Endothelial cell of umbilical vein (primary cell): ENCODE results near the gene AP4B1. TPM values are rescaled to one million over a fixed set of nuclear protein-coding genes. Genes with fewer than 3 reads are reported as not detected.

Experiments used
- BruUV-seq: library from RNA; stranded (reverse); fragments of 400-500 nt; replicated peaks from 2 replicates; lab custom pipeline; 2021; lab: Mats Ljungman, UMichigan
- CTCF ChIA-PET: fragments of 300-600, 350-600 bp; sonication (Branson Sonifier 250); formaldehyde crosslinking; loops from one replicate; lab custom pipeline; 2021; ENCODE audit warnings: antibody characterized with exemption, inconsistent platforms; lab: Charles Lee
- POLR2A ChIA-PET: fragments of 300-600, 350-600 bp; sonication (Branson Sonifier 250); formaldehyde crosslinking; loops from one replicate; lab custom pipeline; 2021; ENCODE audit warnings: antibody characterized with exemption, inconsistent platforms; lab: Charles Lee
- DNase-seq: peaks from one replicate; pipeline ENCODE4 v3.0.0-alpha.2; 2011; ENCODE audit warnings: low read depth, low spot score
- FAIRE-seq: peaks from 2 replicates; lab custom pipeline; 2011; peaks lifted over from hg19 to GRCh38; lab: Jason Lieb, UNC
- H2AFZ ChIP-seq: 2 replicates; pipeline ENCODE4 v1.6.0; 2012; ENCODE audit warnings: low read depth, low read length, control low read depth, inconsistent platforms
- H3K27ac ChIP-seq: 2 replicates; pipeline ENCODE4 v1.5.1; 2011; ENCODE audit warnings: low read depth, mild to moderate bottlenecking, control low read depth, low read length, moderate library complexity; ENCODE audit not compliant: insufficient read depth
- H3K27me3 ChIP-seq, 2 experiments: 2 replicates each; pipeline versions ENCODE4 v1.6.0 to v1.6.1; 2011; ENCODE audit warnings: low read length in 2 of 2, mixed read lengths in 1 of 2; ENCODE audit not compliant: control insufficient read depth in 2 of 2, insufficient read depth in 2 of 2
- H3K36me3 ChIP-seq, 2 experiments: 2 replicates in 1 of 2; 3 replicates in 1 of 2; pipeline ENCODE4 v1.5.1; 2011; ENCODE audit warnings: low read length in 2 of 2, mild to moderate bottlenecking in 1 of 2, moderate library complexity in 1 of 2; ENCODE audit not compliant: control insufficient read depth in 2 of 2, insufficient read depth in 2 of 2; ENCODE audit errors: extremely low read depth in 1 of 2
- H3K4me1 ChIP-seq: 3 replicates; pipeline ENCODE4 v1.5.1; 2011; ENCODE audit warnings: mild to moderate bottlenecking, low read length; ENCODE audit not compliant: control insufficient read depth, insufficient read depth; ENCODE audit errors: extremely low read depth
- H3K4me2 ChIP-seq: 2 replicates; pipeline ENCODE4 v1.6.1; 2011; ENCODE audit warnings: low read length, control low read depth, mixed read lengths; ENCODE audit not compliant: insufficient read depth
- H3K4me3 ChIP-seq, 3 experiments: fragments of 200-600 bp in 1 of 3; sonication (generic), shearing (Covaris generic) in 1 of 3; replicated peaks in 1 of 3; 2 replicates each; pipeline ENCODE4 v1.5.1; 2011 to 2016; ENCODE audit warnings: control low read depth in 3 of 3, low read length in 3 of 3, mild to moderate bottlenecking in 2 of 3, inconsistent platforms in 1 of 3, low read depth in 1 of 3, moderate library complexity in 1 of 3; ENCODE audit not compliant: insufficient read depth in 1 of 3
- H3K79me2 ChIP-seq: 2 replicates; pipeline ENCODE4 v1.6.0; 2012; ENCODE audit warnings: low read length, inconsistent platforms; ENCODE audit not compliant: control insufficient read depth, insufficient read depth
- H3K9ac ChIP-seq: replicated peaks from 2 replicates; pipeline ENCODE3; 2011; ENCODE audit warnings: low read length, control low read depth; ENCODE audit not compliant: insufficient read depth; ENCODE audit errors: extremely low read depth
- H3K9me1 ChIP-seq: replicated peaks from 3 replicates; pipeline ENCODE4 v1.6.0; 2011; ENCODE audit warnings: mild to moderate bottlenecking, low read length; ENCODE audit not compliant: control insufficient read depth, insufficient read depth; ENCODE audit errors: extremely low read depth
- H3K9me3 ChIP-seq: replicated peaks from 2 replicates; pipeline ENCODE4 v1.5.1; 2012; ENCODE audit warnings: low read length, inconsistent platforms; ENCODE audit not compliant: control insufficient read depth, insufficient read depth
- H4K20me1 ChIP-seq: replicated peaks from 2 replicates; pipeline ENCODE3; 2011; ENCODE audit warnings: mild to moderate bottlenecking, low read length; ENCODE audit not compliant: control insufficient read depth, insufficient read depth; ENCODE audit errors: extremely low read depth
- EZH2 ChIP-seq: IDR thresholded peaks from 2 replicates; pipeline ENCODE4 v1.6.1; 2012; ENCODE audit warnings: borderline replicate concordance, low read depth, mild to moderate bottlenecking, moderate library complexity, low read length, inconsistent platforms; ENCODE audit not compliant: severe bottlenecking
- FOS ChIP-seq: IDR thresholded peaks from 2 replicates; pipeline ENCODE4 v1.6.1; 2011; ENCODE audit warnings: mild to moderate bottlenecking, low read length, moderate library complexity, borderline replicate concordance; ENCODE audit not compliant: insufficient read depth
- GATA2 ChIP-seq: IDR thresholded peaks from 2 replicates; pipeline ENCODE4 v1.7.0; 2011; ENCODE audit warnings: low read depth, mild to moderate bottlenecking, moderate library complexity, mixed read lengths, low read length; ENCODE audit not compliant: insufficient read length, insufficient read depth
- JUN ChIP-seq: IDR thresholded peaks from 2 replicates; pipeline ENCODE4 v1.6.1; 2011; ENCODE audit warnings: borderline replicate concordance, low read depth; ENCODE audit not compliant: insufficient read length, insufficient read depth
- MAX ChIP-seq: IDR thresholded peaks from 2 replicates; pipeline ENCODE4 v1.6.1; 2011; ENCODE audit not compliant: insufficient read depth, insufficient read length
- MYC ChIP-seq: IDR thresholded peaks from one replicate; pipeline ENCODE4 v1.6.1; 2011; ENCODE audit warnings: mild to moderate bottlenecking, low read depth, low read length
- POLR2A ChIP-seq: IDR thresholded peaks from 2 replicates; pipeline ENCODE4 v1.6.1; 2012; ENCODE audit warnings: low read depth, mild to moderate bottlenecking, control low read depth, low read length
- POLR2AphosphoS5 ChIP-seq: IDR thresholded peaks from 2 replicates; pipeline ENCODE4 v1.6.1; 2012; ENCODE audit warnings: low read depth, mild to moderate bottlenecking, control low read depth, low read length, moderate library complexity; ENCODE audit not compliant: insufficient read depth
- dilution Hi-C: fragments of 300-500 bp; cut with MboI; formaldehyde crosslinking; loops from one replicate; pipeline ENCODE4 v1.15.0; 2019; ENCODE audit warnings: low sequenced_read_pairs; ENCODE audit not compliant: extremely low pct_ligation_motif_present
- intact Hi-C: fragments of 100-400 bp; cut with micrococcal nuclease; formaldehyde crosslinking; loops from one replicate; pipeline ENCODE4 v1.10.0; 2022
- polyA plus RNA-seq, 4 experiments: library from polyadenylated mRNA; depleted of rRNA in 3 of 4; stranded (reverse) in 3 of 4; unstranded in 1 of 4; fragments of >200 nt; gene quantifications; 2 replicates each; pipeline versions ENCODE4 v1.2.1 to v1.2.3, GENCODE V29; 2011 to 2012; ENCODE audit warnings: missing spikeins in 1 of 4
- total RNA-seq: library from RNA; stranded (reverse); gene quantifications from 2 replicates; pipeline ENCODE4 v1.2.3, GENCODE V29; 2021

AP4B1 gene
- total and polyA plus RNA-seq, 2 donors (not counting 3 experiments of a cell fraction or from before 2014, with no cell fraction given) = 21.9 to 33.0 TPM

- Histone ChIP-seq H3K4me1 (peaks cover 5% of the 10 kb centered on the region), H3K36me3 (peaks cover 0 to 5% of the 10 kb centered on the region in 2 experiments), H3K4me2 (no peak overlapping the region), H3K27me3 (no peaks in the 10 kb centered on the region), H3K9me3 (no peaks in the 10 kb centered on the region), H3K27ac (no peak overlapping the region), H4K20me1 (no peaks in the 10 kb centered on the region), H2AFZ (no peak overlapping the region), H3K4me3 (no peak overlapping the region), H3K79me2 (no peaks in the 10 kb centered on the region), H3K9ac (no peak overlapping the region), H3K9me1 (no peaks in the 10 kb centered on the region)
- TF ChIP-seq GATA2 (no peak), MAX (no peak), FOS (no peak), POLR2AphosphoS5 (no peak)
- POLR2A ChIA-PET = no interaction called here
- intact Hi-C loops (no loop called here), dilution Hi-C loops (no loop called here)
- DNase-seq = no peak
- BruUV-seq = no TSS peak
- FAIRE-seq = no peak
- CTCF ChIA-PET = interaction anchor here (0.7 to 1.2 kb wide), 2 partner anchors 12 to 64 kb away, joined by 4 to 7 read pairs; no protein-coding TSS in a partner anchor
Observed at GRCh38 chr1:113891631-113892220, 12.9 kb downstream of the AP4B1 start.

GRCh38 chr1:113890816-113891215 lies 13.8 kb downstream of the AP4B1 start:
- no peak for TF ChIP-seq GATA2
- no peak for TF ChIP-seq POLR2A
- TF ChIP-seq POLR2AphosphoS5 = no peak
- no peak for TF ChIP-seq JUN
- no peak for TF ChIP-seq MYC
- TF ChIP-seq EZH2 = no peak
- no peak for TF ChIP-seq FOS
- Histone ChIP-seq H3K9me1 (no peaks in the 10 kb centered on the region), H2AFZ (no peak overlapping the region), H3K36me3 (peaks cover 0 to 4% of the 10 kb centered on the region in 2 experiments), H3K27me3 (no peaks in the 10 kb centered on the region), H3K9me3 (no peaks in the 10 kb centered on the region), H3K79me2 (no peaks in the 10 kb centered on the region), H3K4me3 (no peak overlapping the region), H3K4me1 (no peaks in the 10 kb centered on the region), H3K27ac (no peak overlapping the region), H4K20me1 (no peaks in the 10 kb centered on the region), H3K9ac (no peak overlapping the region), H3K4me2 (no peak overlapping the region)
- CTCF ChIA-PET = interaction anchor here (0.9 to 1.3 kb wide), 2 partner anchors 10 to 23 kb away, joined by 3 to 4 read pairs; no protein-coding TSS in a partner anchor
- BruUV-seq = no TSS peak
- FAIRE-seq (no peak), DNase-seq (no peak)
- dilution Hi-C loops = no loop called here
- intact Hi-C loops = no loop called here
- POLR2A ChIA-PET = interaction anchor here (0.6 kb wide), 1 partner anchor 1471 kb away, joined by 3 read pairs; no protein-coding TSS in a partner anchor
